B cell (primary cell): ENCODE data around the gene FABP3. TPM values are rescaled to one million over a fixed set of nuclear protein-coding genes. Genes with fewer than 3 reads are reported as not detected.

Experiments
- ATAC-seq: fragments of 200-7000 bp; cut with Tn5 transposase; one replicate; pipeline ENCODE4 v1.10.0; 2021; ENCODE audit warnings: low read depth, mild to moderate bottlenecking, moderate number of reproducible peaks, moderate library complexity
- CTCF ChIA-PET: fragments of 350-600 bp; sonication (Branson Sonifier 250); formaldehyde crosslinking; loops from one replicate; lab custom pipeline; 2021; ENCODE audit warnings: antibody characterized with exemption, inconsistent platforms; lab: Charles Lee
- POLR2A ChIA-PET: fragments of 350-600 bp; sonication (Branson Sonifier 250); formaldehyde crosslinking; loops from one replicate; lab custom pipeline; 2021; ENCODE audit warnings: antibody characterized with exemption; lab: Charles Lee
- DNase-seq: peaks from one replicate; pipeline ENCODE4 v3.0.0; 2013
- H2AFZ ChIP-seq: 2 replicates; pipeline ENCODE4 v1.6.1; 2012; ENCODE audit warnings: mild to moderate bottlenecking, low read depth, low read length; ENCODE audit not compliant: insufficient read depth, poor library complexity, severe bottlenecking
- H3K27ac ChIP-seq, 2 donors: 1 replicate in 1 of 2; 2 replicates in 1 of 2; pipeline ENCODE4 v1.5.1; 2012 to 2013; ENCODE audit warnings: low read length in 2 of 2, mild to moderate bottlenecking in 2 of 2, moderate library complexity in 1 of 2
- H3K27me3 ChIP-seq, 4 experiments: fragments of 200-600 bp in 1 of 4; sonication (generic) in 1 of 4; replicated peaks in 1 of 4; 1 replicate in 2 of 4; 2 replicates in 2 of 4; pipeline versions ENCODE4 v1.6.1 to v1.7.0; 2013 to 2016; ENCODE audit warnings: low read length in 3 of 4, mild to moderate bottlenecking in 2 of 4, mixed read lengths in 1 of 4, moderate library complexity in 1 of 4; ENCODE audit not compliant: insufficient read depth in 4 of 4, control insufficient read depth in 3 of 4; ENCODE audit errors: control extremely low read depth in 1 of 4
- H3K36me3 ChIP-seq, 2 experiments: replicated peaks in 1 of 2; 1 replicate in 1 of 2; 2 replicates in 1 of 2; pipeline versions ENCODE4 v1.6.1 to v1.7.1; 2013; ENCODE audit warnings: low read length in 1 of 2; ENCODE audit not compliant: insufficient read depth in 2 of 2, control insufficient read depth in 1 of 2; ENCODE audit errors: control extremely low read depth in 1 of 2, extremely low read depth in 1 of 2
- H3K4me1 ChIP-seq, 2 donors: fragments of 200-600 bp in 1 of 2; sonication (generic) in 1 of 2; 1 replicate in 1 of 2; 2 replicates in 1 of 2; pipeline versions ENCODE4 v1.5.1 to v1.6.1; 2013 to 2017; ENCODE audit warnings: low read length in 2 of 2; ENCODE audit not compliant: control insufficient read depth in 2 of 2, insufficient read depth in 2 of 2
- H3K4me2 ChIP-seq: replicated peaks from 2 replicates; pipeline ENCODE3; 2012; ENCODE audit warnings: mild to moderate bottlenecking, low read depth, low read length; ENCODE audit not compliant: poor library complexity, severe bottlenecking
- H3K4me3 ChIP-seq, 5 experiments: fragments of 200-600 bp in 1 of 5; sonication (generic) in 1 of 5; 1 replicate in 3 of 5; 2 replicates in 2 of 5; pipeline versions ENCODE4 v1.5.1 to v1.7.0; 2011 to 2016; ENCODE audit warnings: low read length in 4 of 5, mild to moderate bottlenecking in 4 of 5, low read depth in 2 of 5, control low read depth in 1 of 5, moderate library complexity in 1 of 5; ENCODE audit not compliant: insufficient read depth in 1 of 5; ENCODE audit errors: control extremely low read depth in 1 of 5, extremely low read depth in 1 of 5
- H3K79me2 ChIP-seq: fragments of 200-600 bp; sonication (generic); one replicate; pipeline ENCODE4 v1.6.0; 2016; ENCODE audit warnings: low read length; ENCODE audit not compliant: control insufficient read depth, insufficient read depth
- H3K9ac ChIP-seq: fragments of 200-600 bp; sonication (generic); 2 replicates; pipeline ENCODE4 v1.6.1; 2017; ENCODE audit warnings: mild to moderate bottlenecking, low read length, moderate library complexity
- H3K9me3 ChIP-seq, 3 donors: one replicate each; pipeline versions ENCODE4 v1.6.1 to v1.7.1; 2013; ENCODE audit warnings: low read length in 2 of 3; ENCODE audit not compliant: control insufficient read depth in 2 of 3, insufficient read depth in 1 of 3; ENCODE audit errors: control extremely low read depth in 1 of 3
- H4K20me1 ChIP-seq: 2 replicates; pipeline ENCODE4 v1.6.0; 2012; ENCODE audit warnings: mild to moderate bottlenecking, low read length; ENCODE audit not compliant: insufficient read depth, control insufficient read depth, poor library complexity, severe bottlenecking
- H3K27ac Mint-ChIP-seq: one replicate; pipeline ENCODE4 v1.8.0; 2021; ENCODE audit warnings: mixed read lengths
- H3K27me3 Mint-ChIP-seq: one replicate; pipeline ENCODE4 v1.8.0; 2021; ENCODE audit warnings: mixed read lengths
- H3K4me1 Mint-ChIP-seq: one replicate; pipeline ENCODE4 v1.8.0; 2021; ENCODE audit warnings: mixed read lengths
- H3K4me3 Mint-ChIP-seq: one replicate; pipeline ENCODE4 v1.8.0; 2021; ENCODE audit warnings: mixed read lengths
- H3K9me3 Mint-ChIP-seq: one replicate; pipeline ENCODE4 v1.8.0; 2022; ENCODE audit warnings: mixed read lengths; ENCODE audit not compliant: insufficient read depth
- EZH2 ChIP-seq: IDR thresholded peaks from 2 replicates; pipeline ENCODE4 v1.6.1; 2012; ENCODE audit warnings: borderline replicate concordance, low read depth, mild to moderate bottlenecking, moderate library complexity, low read length; ENCODE audit not compliant: insufficient read depth, poor library complexity, severe bottlenecking
- WGBS: methylation state at CpG from one replicate; pipeline ENCODE4 v1.1.5; 2013; ENCODE audit warnings: missing lambda C conversion rate; ENCODE audit not compliant: insufficient coverage; 5-methylcytosine and 5-hydroxymethylcytosine counted together
- intact Hi-C: fragments of 100-400 bp; cut with micrococcal nuclease; formaldehyde crosslinking; loops from one replicate; pipeline ENCODE4 v1.10.0; 2022
- polyA plus RNA-seq: library from polyadenylated mRNA; depleted of rRNA; stranded (reverse); fragments of >200 nt; gene quantifications from 2 replicates; pipeline ENCODE4 v1.2.3, GENCODE V29; 2012
- total RNA-seq, 2 donors: library from RNA; stranded (reverse); fragments of 120-200 nt in 1 of 2; gene quantifications; 1 replicate in 1 of 2; 2 replicates in 1 of 2; pipeline versions ENCODE4 v1.2.3 to v1.2.4, GENCODE V29; 2013 to 2022
- TF ChIP-seq, protein P1 (sequence below): fragments of 200-600 bp; IDR thresholded peaks from one replicate; pipeline ENCODE4 v1.8.0; 2022; ENCODE audit warnings: antibody characterized with exemption, mild to moderate bottlenecking

Gene FABP3
- total and polyA plus RNA-seq, 2 donors (not counting 1 experiment from before 2014, with no cell fraction given), result not detected

GRCh38 chr1:31381394-31382294 lies 8.8 kb upstream of the FABP3 start:
- Histone ChIP-seq H3K79me2 (no peaks in the 10 kb centered on the region), H3K27me3 (peaks cover 0 to 26% (median 2%) of the 10 kb centered on the region in 4 experiments), H3K36me3 (no peaks in the 10 kb centered on the region), H3K27ac (no peak overlapping the region), H3K4me2 (no peak overlapping the region), H2AFZ (no peak overlapping the region), H3K9ac (no peak overlapping the region), H3K9me3 (no peaks in the 10 kb centered on the region), H3K4me3 (no peak overlapping the region), H4K20me1 (no peaks in the 10 kb centered on the region), H3K4me1 (no peaks in the 10 kb centered on the region)
- CTCF ChIA-PET, result no interaction called here
- POLR2A ChIA-PET, result interaction anchor here (0.6 kb wide), 1 partner anchor 87 kb away, joined by 4 read pairs; no protein-coding TSS in a partner anchor
- Mint-ChIP-seq H3K9me3 (no peaks in the 10 kb centered on the region), H3K27ac (no peak overlapping the region), H3K4me3 (no peak overlapping the region), H3K27me3 (peaks cover 47% of the 10 kb centered on the region), H3K4me1 (no peaks in the 10 kb centered on the region)
- ATAC-seq (no peak), DNase-seq (no peak)
- TF ChIP-seq, protein P1, sequence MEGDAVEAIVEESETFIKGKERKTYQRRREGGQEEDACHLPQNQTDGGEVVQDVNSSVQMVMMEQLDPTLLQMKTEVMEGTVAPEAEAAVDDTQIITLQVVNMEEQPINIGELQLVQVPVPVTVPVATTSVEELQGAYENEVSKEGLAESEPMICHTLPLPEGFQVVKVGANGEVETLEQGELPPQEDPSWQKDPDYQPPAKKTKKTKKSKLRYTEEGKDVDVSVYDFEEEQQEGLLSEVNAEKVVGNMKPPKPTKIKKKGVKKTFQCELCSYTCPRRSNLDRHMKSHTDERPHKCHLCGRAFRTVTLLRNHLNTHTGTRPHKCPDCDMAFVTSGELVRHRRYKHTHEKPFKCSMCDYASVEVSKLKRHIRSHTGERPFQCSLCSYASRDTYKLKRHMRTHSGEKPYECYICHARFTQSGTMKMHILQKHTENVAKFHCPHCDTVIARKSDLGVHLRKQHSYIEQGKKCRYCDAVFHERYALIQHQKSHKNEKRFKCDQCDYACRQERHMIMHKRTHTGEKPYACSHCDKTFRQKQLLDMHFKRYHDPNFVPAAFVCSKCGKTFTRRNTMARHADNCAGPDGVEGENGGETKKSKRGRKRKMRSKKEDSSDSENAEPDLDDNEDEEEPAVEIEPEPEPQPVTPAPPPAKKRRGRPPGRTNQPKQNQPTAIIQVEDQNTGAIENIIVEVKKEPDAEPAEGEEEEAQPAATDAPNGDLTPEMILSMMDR, result no peak
- no peak for TF ChIP-seq EZH2
- 94% methylated on average over 4 of the region's 6 CpGs for WGBS
- intact Hi-C loops, result no loop called here

- Histone ChIP-seq H3K4me1 (no peaks in the 10 kb centered on the region), H4K20me1 (no peaks in the 10 kb centered on the region), H3K36me3 (no peaks in the 10 kb centered on the region), H3K79me2 (no peaks in the 10 kb centered on the region), H3K9me3 (no peaks in the 10 kb centered on the region), H3K27me3 (peaks cover 0 to 26% (median 2%) of the 10 kb centered on the region in 4 experiments), H3K27ac (no peak overlapping the region), H3K9ac (no peak overlapping the region), H2AFZ (no peak overlapping the region), H3K4me2 (no peak overlapping the region), H3K4me3 (no peak overlapping the region)
- DNase-seq, result no peak
- Mint-ChIP-seq H3K9me3 (no peaks in the 10 kb centered on the region), H3K27ac (no peak overlapping the region), H3K4me1 (no peaks in the 10 kb centered on the region), H3K27me3 (peaks cover 44% of the 10 kb centered on the region), H3K4me3 (no peak overlapping the region)
- ATAC-seq, result no peak
- intact Hi-C loops, result no loop called here
- WGBS, result 96% methylated on average over 3 of the region's 3 CpGs
- ChIA-PET POLR2A (interaction anchor here (0.5 kb wide), 1 partner anchor 154 kb away, joined by 4 read pairs; no protein-coding TSS in a partner anchor), CTCF (no interaction called here)
- TF ChIP-seq, protein P1, result no peak
- no peak for TF ChIP-seq EZH2
These were observed 7.3 kb upstream of the FABP3 start for GRCh38 chr1:31380181-31380580.
